BE2C (cell line): ENCODE data around the gene PGAM4.
"Not testable (repeated sequence)": the region's sequence is repeated elsewhere in the genome, so short reads cannot be mapped to it uniquely, and the experiment has no call there.

Experiments used
- DNase-seq: peaks from one replicate; pipeline ENCODE4 v3.0.0-alpha.2; 2020
- H3K27me3 ChIP-seq: fragments of 250-450 bp; sonication (Bioruptor Pico); 2 replicates; pipeline ENCODE4 v1.5.1; 2020; ENCODE audit warnings: mild to moderate bottlenecking
- H3K36me3 ChIP-seq: fragments of 250-450 bp; sonication (Bioruptor Pico); 2 replicates; pipeline ENCODE4 v1.5.1; 2020; ENCODE audit warnings: mild to moderate bottlenecking
- H3K4me1 ChIP-seq: fragments of 250-450 bp; sonication (Bioruptor Pico); 2 replicates; pipeline ENCODE4 v1.5.1; 2020
- H3K4me3 ChIP-seq: 2 replicates; pipeline ENCODE4 v1.5.1; 2011; ENCODE audit warnings: low read depth, low read length
- H3K9me3 ChIP-seq: fragments of 250-450 bp; sonication (Bioruptor Pico); 2 replicates; pipeline ENCODE4 v1.5.1; 2020
- TF ChIP-seq, protein P1 (sequence below): IDR thresholded peaks from 2 replicates; pipeline ENCODE4 v1.5.1; 2012; ENCODE audit warnings: mild to moderate bottlenecking, low read depth, low read length

PGAM4 gene

DNA sequence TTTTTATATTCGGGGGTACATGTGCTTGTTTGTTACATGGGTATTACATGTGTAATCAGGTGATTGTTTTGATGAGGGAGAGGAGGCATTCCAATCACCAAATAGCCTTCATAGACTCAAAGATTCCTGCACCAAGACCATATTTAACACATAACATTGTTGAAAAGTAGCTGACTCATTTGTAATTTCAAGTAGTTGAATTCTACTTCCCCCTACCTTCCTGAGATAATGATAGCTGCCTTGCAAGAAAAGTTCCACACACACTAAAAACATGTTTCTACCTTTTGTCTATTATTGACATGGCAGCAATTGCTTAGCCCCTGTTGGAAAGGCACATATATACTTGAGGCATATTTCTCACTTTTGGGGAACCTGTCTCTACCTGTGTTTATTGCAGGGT is 16.1 kb downstream of the PGAM4 start:
- no peaks in the 10 kb centered on the region for H3K36me3 ChIP-seq
- no peak overlapping the region for H3K4me3 ChIP-seq
- H3K27me3 ChIP-seq = no peaks in the 10 kb centered on the region
- TF ChIP-seq, protein P1, sequence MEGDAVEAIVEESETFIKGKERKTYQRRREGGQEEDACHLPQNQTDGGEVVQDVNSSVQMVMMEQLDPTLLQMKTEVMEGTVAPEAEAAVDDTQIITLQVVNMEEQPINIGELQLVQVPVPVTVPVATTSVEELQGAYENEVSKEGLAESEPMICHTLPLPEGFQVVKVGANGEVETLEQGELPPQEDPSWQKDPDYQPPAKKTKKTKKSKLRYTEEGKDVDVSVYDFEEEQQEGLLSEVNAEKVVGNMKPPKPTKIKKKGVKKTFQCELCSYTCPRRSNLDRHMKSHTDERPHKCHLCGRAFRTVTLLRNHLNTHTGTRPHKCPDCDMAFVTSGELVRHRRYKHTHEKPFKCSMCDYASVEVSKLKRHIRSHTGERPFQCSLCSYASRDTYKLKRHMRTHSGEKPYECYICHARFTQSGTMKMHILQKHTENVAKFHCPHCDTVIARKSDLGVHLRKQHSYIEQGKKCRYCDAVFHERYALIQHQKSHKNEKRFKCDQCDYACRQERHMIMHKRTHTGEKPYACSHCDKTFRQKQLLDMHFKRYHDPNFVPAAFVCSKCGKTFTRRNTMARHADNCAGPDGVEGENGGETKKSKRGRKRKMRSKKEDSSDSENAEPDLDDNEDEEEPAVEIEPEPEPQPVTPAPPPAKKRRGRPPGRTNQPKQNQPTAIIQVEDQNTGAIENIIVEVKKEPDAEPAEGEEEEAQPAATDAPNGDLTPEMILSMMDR = no peak
- no peak for DNase-seq
- no peaks in the 10 kb centered on the region for H3K4me1 ChIP-seq
- H3K9me3 ChIP-seq = no peaks in the 10 kb centered on the region

DNA sequence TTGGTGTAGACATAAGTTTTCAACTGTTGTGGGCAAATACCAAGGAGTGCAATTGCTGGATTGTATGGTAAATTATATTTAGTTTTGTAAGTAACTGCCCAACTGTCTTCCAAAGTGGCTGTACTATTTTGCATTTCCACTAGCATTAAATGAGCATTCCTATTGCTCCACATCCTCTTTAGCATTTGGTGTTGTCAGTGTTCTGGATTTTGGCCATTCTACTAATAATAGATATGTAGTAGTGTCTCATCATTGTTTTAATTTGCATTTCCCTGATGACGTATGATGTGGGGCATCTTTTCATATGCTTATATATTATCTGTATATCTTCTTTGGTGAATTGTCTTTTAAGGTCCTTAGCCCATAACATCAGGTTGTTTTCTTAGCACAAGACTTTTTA is 17.3 kb downstream of the PGAM4 start:
- Histone ChIP-seq H3K4me1 (no peaks in the 10 kb centered on the region), H3K9me3 (no peaks in the 10 kb centered on the region), H3K36me3 (no peaks in the 10 kb centered on the region), H3K4me3 (no peak overlapping the region), H3K27me3 (no peaks in the 10 kb centered on the region)
- no peak for DNase-seq
- TF ChIP-seq, protein P1 = no peak

DNA sequence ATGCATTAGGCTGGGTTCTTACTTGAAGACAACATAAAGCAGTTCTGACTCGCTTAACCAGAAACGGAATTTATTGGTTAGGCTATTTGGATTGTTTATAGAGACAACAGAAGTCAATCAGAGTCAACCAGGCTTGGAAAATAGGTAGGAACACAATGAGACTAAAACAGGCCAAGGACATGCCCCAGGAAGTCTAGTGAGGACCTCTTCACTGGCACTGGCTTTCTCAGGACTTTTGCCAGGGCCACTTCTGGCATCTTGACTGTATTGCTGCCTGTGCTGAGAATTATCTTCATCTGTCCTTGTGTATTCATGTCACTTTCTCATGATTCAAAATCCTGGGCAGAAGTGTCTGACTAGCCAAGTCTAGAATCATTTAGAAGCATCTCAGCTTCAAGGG is 19.6 kb downstream of the PGAM4 start:
- TF ChIP-seq, protein P1 = no peak
- H3K4me3 ChIP-seq = no peak overlapping the region
- no peaks in the 10 kb centered on the region for H3K36me3 ChIP-seq
- no peaks in the 10 kb centered on the region for H3K4me1 ChIP-seq
- DNase-seq = no peak
- no peaks in the 10 kb centered on the region for H3K27me3 ChIP-seq
- no peaks in the 10 kb centered on the region for H3K9me3 ChIP-seq

DNA sequence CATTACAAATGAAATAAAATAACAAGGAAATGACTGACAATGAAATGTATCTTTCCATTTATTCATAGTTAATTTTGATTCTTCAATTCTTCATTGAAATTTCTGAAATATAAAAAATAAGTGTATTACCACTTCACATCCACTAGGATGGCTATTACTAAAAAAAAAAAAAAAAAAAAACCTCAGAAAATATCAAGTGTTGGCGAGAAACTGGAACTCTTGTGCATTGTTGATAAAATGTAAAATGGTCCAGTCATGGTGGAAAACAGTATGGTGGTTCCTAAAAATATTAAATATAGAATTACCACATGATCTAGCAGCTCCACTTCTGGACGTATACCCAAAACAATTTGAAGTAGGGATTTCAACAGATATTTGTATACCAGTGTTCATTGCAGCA is 22.9 kb downstream of the PGAM4 start:
- no peak overlapping the region for H3K4me3 ChIP-seq
- no peak for DNase-seq
- no peaks in the 10 kb centered on the region for H3K36me3 ChIP-seq
- no peaks in the 10 kb centered on the region for H3K27me3 ChIP-seq
- TF ChIP-seq, protein P1 = no peak
- no peaks in the 10 kb centered on the region for H3K9me3 ChIP-seq
- H3K4me1 ChIP-seq = no peaks in the 10 kb centered on the region

DNA sequence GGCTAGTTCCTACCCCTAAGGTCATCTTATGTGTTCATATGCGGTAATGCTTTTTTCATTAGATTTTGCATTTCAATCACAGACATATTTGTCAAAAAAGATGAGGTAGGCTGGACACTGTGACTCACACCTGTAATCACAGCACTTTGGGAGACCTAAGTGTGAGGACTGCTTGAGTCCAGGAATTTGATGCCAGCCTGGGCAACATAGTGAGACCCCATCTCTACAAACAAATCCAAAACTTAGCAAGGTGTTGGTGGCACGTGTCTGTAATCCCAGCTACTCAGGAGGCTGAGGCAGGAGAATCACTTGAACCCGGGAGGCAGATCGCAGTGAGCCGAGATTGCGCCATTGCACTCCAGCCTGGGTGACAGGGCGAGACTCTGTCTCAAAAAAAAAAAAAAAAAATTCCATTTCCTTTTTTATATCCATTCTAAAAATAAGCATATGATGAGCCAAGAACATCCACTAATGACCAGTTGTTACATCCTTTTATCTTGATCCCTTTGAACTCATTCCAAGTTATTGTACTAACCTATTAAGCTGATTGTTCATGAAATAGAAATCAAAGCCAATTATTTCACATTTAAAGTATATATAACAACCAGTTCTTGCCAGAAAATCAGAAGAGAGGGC is 23.4 kb downstream of the PGAM4 start:
- H3K27me3 ChIP-seq = no peaks in the 10 kb centered on the region
- DNase-seq = no peak
- no peaks in the 10 kb centered on the region for H3K9me3 ChIP-seq
- no peaks in the 10 kb centered on the region for H3K36me3 ChIP-seq
- TF ChIP-seq, protein P1 = no peak
- H3K4me1 ChIP-seq = no peaks in the 10 kb centered on the region
- H3K4me3 ChIP-seq = no peak overlapping the region

DNA sequence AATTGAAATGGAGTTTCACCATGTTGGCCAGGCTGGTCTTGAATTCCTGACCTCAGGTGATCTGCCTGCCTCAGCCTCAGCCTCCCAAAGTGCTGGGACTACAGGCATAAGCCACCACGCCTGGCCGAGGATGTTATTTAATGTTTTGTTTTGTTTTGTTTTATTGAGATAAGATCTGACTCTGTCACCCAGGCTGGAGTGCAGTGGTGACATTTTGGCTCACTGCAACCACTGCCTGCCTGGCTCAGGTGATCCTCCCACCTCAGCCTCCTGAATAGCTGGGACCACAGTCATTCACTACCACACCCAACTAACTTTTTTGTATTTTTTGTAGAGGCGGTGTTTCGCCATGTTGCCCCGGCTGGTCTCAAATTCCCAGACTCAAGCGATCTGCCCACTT is 24.4 kb downstream of the PGAM4 start:
- not testable (repeated sequence) for H3K36me3 ChIP-seq, H3K4me1 ChIP-seq, H3K27me3 ChIP-seq, H3K9me3 ChIP-seq, DNase-seq, H3K4me3 ChIP-seq

DNA sequence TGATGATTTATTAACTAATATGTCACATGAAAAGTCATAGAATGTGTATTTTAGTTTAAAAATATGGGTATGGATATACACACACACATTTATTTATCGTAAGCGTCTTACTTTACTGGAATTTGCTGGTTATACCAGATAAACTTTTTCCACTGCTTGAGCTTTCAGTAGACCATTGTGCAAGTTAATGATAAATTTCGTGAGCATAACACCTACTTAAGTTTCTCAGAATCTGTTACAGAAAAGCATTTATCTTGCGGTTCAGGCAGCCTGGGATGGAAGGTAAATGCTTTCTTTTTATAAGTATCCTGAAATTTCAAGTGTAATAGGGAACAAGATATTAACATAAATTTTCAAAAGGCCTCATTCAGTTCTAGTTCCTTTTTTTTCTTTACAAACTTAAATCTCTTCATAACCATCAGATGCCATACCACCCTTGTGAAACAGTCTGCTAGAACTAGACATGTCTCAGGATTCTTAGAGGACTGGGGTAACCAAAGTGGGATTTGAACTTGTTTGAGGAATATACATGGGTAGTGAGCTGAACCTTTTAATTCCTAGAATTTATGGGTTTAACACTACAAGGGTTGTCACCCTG is 31.3 kb downstream of the PGAM4 start:
- no peak for DNase-seq
- H3K9me3 ChIP-seq = no peaks in the 10 kb centered on the region
- no peaks in the 10 kb centered on the region for H3K36me3 ChIP-seq
- no peaks in the 10 kb centered on the region for H3K4me1 ChIP-seq
- TF ChIP-seq, protein P1 = no peak
- no peak overlapping the region for H3K4me3 ChIP-seq
- H3K27me3 ChIP-seq = no peaks in the 10 kb centered on the region
